ENCODE measurements around the gene IL17RD. TPM values are rescaled to one million over a fixed set of nuclear protein-coding genes. Genes with fewer than 3 reads are reported as not detected.

Gene IL17RD
- total RNA-seq, 1 experiment from 2014 or later = 31.7 TPM

DNA sequence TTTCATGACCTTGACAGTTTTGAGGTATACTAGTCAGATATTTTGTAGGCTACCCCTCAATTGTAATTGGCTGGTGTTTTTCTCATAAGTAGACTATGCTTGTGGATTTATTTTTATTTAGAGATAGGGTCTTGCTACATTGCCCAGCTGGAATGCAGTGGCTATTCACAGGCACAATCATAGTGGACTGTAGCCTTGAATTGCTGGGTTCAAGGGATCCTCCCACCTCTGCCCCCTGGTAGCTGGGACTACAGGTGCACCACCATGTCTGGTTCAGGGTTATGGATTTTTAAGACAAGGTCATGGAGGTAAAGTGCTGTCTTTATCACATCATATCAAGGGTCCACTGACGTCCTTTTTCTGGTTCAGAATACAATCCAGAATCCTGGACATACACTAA lies 10.9 kb upstream of the IL17RD start:
- H2BK120ac ChIP-seq (ENCODE audit: low read depth, low read length, poor library complexity, severe bottlenecking) = no peak overlapping the region
- H3K27me3 Mint-ChIP-seq (ENCODE audit: low read depth) = peaks cover 1% of the 10 kb centered on the region; the same call in 1 of the 2 replicates
- no peak overlapping the region for H3K18ac ChIP-seq (ENCODE audit: insufficient read length, low read depth, low read length)

More for the DNA sequence above, 10.9 kb upstream of the IL17RD start:
- no peaks in the 10 kb centered on the region for H3K36me3 Mint-ChIP-seq (ENCODE audit: insufficient read depth in 1 of 3, low read depth in 3 of 3)
- no peaks in the 10 kb centered on the region for H3K79me2 ChIP-seq (ENCODE audit: insufficient read depth, low read length)
- no peak overlapping the region for H2BK5ac ChIP-seq (ENCODE audit: insufficient read length, low read length)
- no peaks in the 10 kb centered on the region for H3K79me1 ChIP-seq (ENCODE audit: insufficient read depth, low read depth, low read length, poor library complexity, severe bottlenecking)
- H2AFZ ChIP-seq (ENCODE audit: low read length) = no peak overlapping the region
- H3K4me1 Mint-ChIP-seq = peaks cover 4 to 6% of the 10 kb centered on the region in 2 experiments; a peak in 3 of 4 replicates
- no peak overlapping the region for H3K27ac Mint-ChIP-seq
- no peak overlapping the region for H3K4me2 ChIP-seq (ENCODE audit: insufficient read depth, insufficient read length, low read length)
- no peak overlapping the region for H2BK15ac ChIP-seq (ENCODE audit: low read depth, low read length)
- TF ChIP-seq, protein P1, sequence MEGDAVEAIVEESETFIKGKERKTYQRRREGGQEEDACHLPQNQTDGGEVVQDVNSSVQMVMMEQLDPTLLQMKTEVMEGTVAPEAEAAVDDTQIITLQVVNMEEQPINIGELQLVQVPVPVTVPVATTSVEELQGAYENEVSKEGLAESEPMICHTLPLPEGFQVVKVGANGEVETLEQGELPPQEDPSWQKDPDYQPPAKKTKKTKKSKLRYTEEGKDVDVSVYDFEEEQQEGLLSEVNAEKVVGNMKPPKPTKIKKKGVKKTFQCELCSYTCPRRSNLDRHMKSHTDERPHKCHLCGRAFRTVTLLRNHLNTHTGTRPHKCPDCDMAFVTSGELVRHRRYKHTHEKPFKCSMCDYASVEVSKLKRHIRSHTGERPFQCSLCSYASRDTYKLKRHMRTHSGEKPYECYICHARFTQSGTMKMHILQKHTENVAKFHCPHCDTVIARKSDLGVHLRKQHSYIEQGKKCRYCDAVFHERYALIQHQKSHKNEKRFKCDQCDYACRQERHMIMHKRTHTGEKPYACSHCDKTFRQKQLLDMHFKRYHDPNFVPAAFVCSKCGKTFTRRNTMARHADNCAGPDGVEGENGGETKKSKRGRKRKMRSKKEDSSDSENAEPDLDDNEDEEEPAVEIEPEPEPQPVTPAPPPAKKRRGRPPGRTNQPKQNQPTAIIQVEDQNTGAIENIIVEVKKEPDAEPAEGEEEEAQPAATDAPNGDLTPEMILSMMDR (conservative IDR thresholded peaks at IDR 0.05) = no peak
- no peak overlapping the region for H3K9ac ChIP-seq (ENCODE audit: extremely low read depth, insufficient read length, low read length)
- no peak overlapping the region for H4K8ac ChIP-seq (replicated peaks; ENCODE audit: insufficient read length, low read depth, low read length)
- no peak overlapping the region for H2AK5ac ChIP-seq (ENCODE audit: insufficient read length, low read length)
- H3K9me3 Mint-ChIP-seq = peaks cover 2 to 3% of the 10 kb centered on the region in 2 experiments; a peak in 2 of 5 replicates
- no peak overlapping the region for H3K4ac ChIP-seq (ENCODE audit: low read depth, low read length)
- H3K4me1 ChIP-seq (ENCODE audit: insufficient read depth, low read length) = no peaks in the 10 kb centered on the region
- no peak overlapping the region for H3K4me3 Mint-ChIP-seq
- WGBS (ENCODE audit: extremely low coverage, insufficient read length, low lambda C conversion rate) = no CpG with 5 or more reads among the region's 1 CpG
- H3K23ac ChIP-seq (ENCODE audit: insufficient read length, low read depth, low read length) = no peak overlapping the region
- no peak overlapping the region for H3T11ph ChIP-seq (ENCODE audit: low read length)
- H4K5ac ChIP-seq (ENCODE audit: insufficient read length, low read depth, low read length) = no peak overlapping the region
- no peak overlapping the region for H2BK12ac ChIP-seq (ENCODE audit: insufficient read length, low read depth, low read length)
- H3K9me3 ChIP-seq (ENCODE audit: control insufficient read depth, low read depth, low read length) = no peaks in the 10 kb centered on the region
- no peaks in the 10 kb centered on the region for H4K20me1 ChIP-seq (ENCODE audit: control insufficient read depth, insufficient read depth, insufficient read length)
- no peaks in the 10 kb centered on the region for H3K27me3 ChIP-seq (ENCODE audit: insufficient read depth, low read length)
- no peak for DNase-seq
- H3K27ac ChIP-seq (ENCODE audit: insufficient read length, low read depth, low read length) = no peak overlapping the region
- H3K14ac ChIP-seq (ENCODE audit: insufficient read depth, low read length) = no peak overlapping the region
- no peaks in the 10 kb centered on the region for H3K23me2 ChIP-seq (ENCODE audit: insufficient read length, low read depth, low read length, poor library complexity, severe bottlenecking)
- H4K91ac ChIP-seq (ENCODE audit: insufficient read length, low read depth, low read length) = no peak overlapping the region
- H3K56ac ChIP-seq (ENCODE audit: insufficient read length, low read depth, low read length) = no peak overlapping the region
- H2BK20ac ChIP-seq (ENCODE audit: low read depth, low read length, poor library complexity, severe bottlenecking) = no peak overlapping the region
